Thyroid gland (tissue), 4 donors: ENCODE measurements around the gene NPM1. TPM values are rescaled to one million over a fixed set of nuclear protein-coding genes. Genes with fewer than 3 reads are reported as not detected.

Source experiments
- DNase-seq, 2 donors: peaks; one replicate each; pipeline ENCODE4 v3.0.0-alpha.2; 2019
- H3K27ac ChIP-seq, 3 donors: fragments of 200-600 bp; sonication (generic); 1 replicate in 2 of 3; 2 replicates in 1 of 3; pipeline ENCODE4 v1.5.1; 2016 to 2019; ENCODE audit warnings: mild to moderate bottlenecking in 1 of 3, moderate library complexity in 1 of 3
- H3K27me3 ChIP-seq: fragments of 200-600 bp; sonication (generic); one replicate; pipeline ENCODE4 v1.5.1; 2019
- H3K36me3 ChIP-seq, 2 donors: fragments of 200-600 bp; sonication (generic); one replicate each; pipeline ENCODE4 v1.5.1; 2016 to 2019
- H3K4me1 ChIP-seq, 2 donors: fragments of 200-600 bp; sonication (generic); one replicate each; pipeline ENCODE4 v1.5.1; 2017 to 2019
- H3K4me3 ChIP-seq, 3 donors: fragments of 200-600 bp; sonication (generic); replicated peaks in 1 of 3; 1 replicate in 2 of 3; 2 replicates in 1 of 3; pipeline ENCODE4 v1.5.1; 2016; ENCODE audit warnings: mild to moderate bottlenecking in 1 of 3
- H3K9me3 ChIP-seq: fragments of 200-600 bp; sonication (generic); one replicate; pipeline ENCODE4 v1.5.1; 2017
- CTCF ChIP-seq, 6 experiments: fragments of 200-600 bp in 3 of 6; fragments of 450-650 bp in 3 of 6; sonication (generic) in 3 of 6; IDR thresholded peaks; one replicate each; pipeline ENCODE4 v1.5.1; 2016 to 2019; ENCODE audit warnings: antibody characterized with exemption in 6 of 6, mild to moderate bottlenecking in 2 of 6, inconsistent platforms in 1 of 6, moderate library complexity in 1 of 6
- POLR2A ChIP-seq, 2 donors: fragments of 450-650 bp; IDR thresholded peaks; one replicate each; pipeline ENCODE4 v1.6.1; 2017; ENCODE audit warnings: antibody characterized with exemption in 2 of 2, mild to moderate bottlenecking in 2 of 2, moderate library complexity in 1 of 2
- WGBS, 2 donors: methylation state at CpG; one replicate each; pipeline ENCODE4 v1.1.5; 2017; 5-methylcytosine and 5-hydroxymethylcytosine counted together
- intact Hi-C: fragments of 100-400 bp; cut with DNase I; formaldehyde crosslinking; loops from one replicate; pipeline ENCODE4 v1.15.1; 2023
- total RNA-seq, 4 donors: library from RNA; depleted of rRNA; stranded (reverse); fragments of >200 nt; gene quantifications; one replicate each; pipeline ENCODE4 v1.2.3, GENCODE V29; 2016

NPM1 gene
- total RNA-seq, 4 donors from 2014 or later: 455 to 777 (median 561) TPM

- H3K4me1 ChIP-seq: peaks cover 9 to 12% of the 10 kb centered on the region in 2 donors
- H3K9me3 ChIP-seq: no peaks in the 10 kb centered on the region
- TF ChIP-seq CTCF (IDR thresholded peaks at IDR 0.05) (no peak), POLR2A (IDR thresholded peaks at IDR 0.05) (no peak)
- H3K4me3 ChIP-seq: no peak overlapping the region
- intact Hi-C loops: loop anchor here (10.0 kb wide), 2 partner anchors 199 to 619 kb away; no protein-coding TSS in a partner anchor
- H3K27me3 ChIP-seq: no peaks in the 10 kb centered on the region
- WGBS, 2 donors: 90 to 92% methylated on average over 4 of the region's 4 CpGs
- H3K27ac ChIP-seq: no peak overlapping the region
- no peak for DNase-seq
- no peaks in the 10 kb centered on the region for H3K36me3 ChIP-seq
These were observed 38.6 kb downstream of the NPM1 start for GRCh38 chr5:171426266-171426665.

- no peaks in the 10 kb centered on the region for H3K9me3 ChIP-seq
- no peak overlapping the region for H3K4me3 ChIP-seq
- H3K27me3 ChIP-seq: no peaks in the 10 kb centered on the region
- intact Hi-C loops: loop anchor here (10.0 kb wide), 2 partner anchors 198 to 618 kb away; no protein-coding TSS in a partner anchor
- H3K36me3 ChIP-seq: no peaks in the 10 kb centered on the region
- no peak overlapping the region for H3K27ac ChIP-seq
- WGBS, 2 donors: 95% methylated on average over 9 of the region's 9 CpGs
- DNase-seq: no peak
- TF ChIP-seq CTCF (IDR thresholded peaks at IDR 0.05) (no peak), POLR2A (IDR thresholded peaks at IDR 0.05) (no peak)
- peaks cover 5 to 9% of the 10 kb centered on the region in 2 donors for H3K4me1 ChIP-seq
These were observed 39.0 kb downstream of the NPM1 start for GRCh38 chr5:171426680-171427079.

GRCh38 chr5:171427318-171428167 is 39.9 kb downstream of the NPM1 start:
- Histone ChIP-seq H3K9me3 (no peaks in the 10 kb centered on the region), H3K27me3 (no peaks in the 10 kb centered on the region), H3K4me1 (peaks cover 5 to 9% of the 10 kb centered on the region in 2 donors), H3K27ac (no peak overlapping the region), H3K4me3 (no peak overlapping the region), H3K36me3 (no peaks in the 10 kb centered on the region)
- TF ChIP-seq CTCF (IDR thresholded peaks at IDR 0.05): no peak
- no peak for TF ChIP-seq POLR2A (IDR thresholded peaks at IDR 0.05)
- intact Hi-C loops: loop anchor here (10.0 kb wide), 2 partner anchors 197 to 617 kb away; no protein-coding TSS in a partner anchor
- no peak for DNase-seq
- 78 to 86% methylated on average over 11 to 19 of the region's 20 CpGs for WGBS, 2 donors

GRCh38 chr5:171428168-171428696 is 40.6 kb downstream of the NPM1 start:
- no peak overlapping the region for H3K4me3 ChIP-seq
- no peaks in the 10 kb centered on the region for H3K27me3 ChIP-seq
- no peak overlapping the region for H3K27ac ChIP-seq
- intact Hi-C loops: loop anchor here (10.0 kb wide), 2 partner anchors 197 to 617 kb away; no protein-coding TSS in a partner anchor
- TF ChIP-seq POLR2A (IDR thresholded peaks at IDR 0.05) (no peak), CTCF (IDR thresholded peaks at IDR 0.05) (no peak)
- no peaks in the 10 kb centered on the region for H3K36me3 ChIP-seq
- no peaks in the 10 kb centered on the region for H3K9me3 ChIP-seq
- H3K4me1 ChIP-seq: peaks cover 2% of the 10 kb centered on the region in 2 donors
- DNase-seq: no peak
- WGBS, 2 donors: 96% methylated on average over 9 of the region's 9 CpGs
